ENCODE results near the gene KRT32.
A peak's percentile ranks its signal among the peaks of the same experiment; 100 is the strongest.

The KRT32 gene

GRCh38 chr17:41466988-41467387 lies at the start of gene KRT32:
TSS of gene KRT32 (minus strand) at chr17:41467386. CDS start at chr17:41467325, 61 bp downstream.
- peaks cover 13% of the 10 kb centered on the region for H3K4me1 ChIP-seq (ENCODE audit: control insufficient read depth, insufficient read depth, low read length)
- H3K36me3 ChIP-seq (ENCODE audit: control insufficient read depth, insufficient read depth, low read length), result no peaks in the 10 kb centered on the region
- no peaks in the 10 kb centered on the region for H3K27me3 ChIP-seq (ENCODE audit: control insufficient read depth, insufficient read depth, low read length)
- no peak within 1 kb of the TSS for H3K4me3 ChIP-seq (ENCODE audit: low read length)
- H3K9me3 ChIP-seq (ENCODE audit: control insufficient read depth, low read length), result no peaks in the 10 kb centered on the region
- no peak within 1 kb of the TSS for H3K9ac ChIP-seq (ENCODE audit: low read length)

- Histone ChIP-seq H3K4me1 (ENCODE audit: control insufficient read depth, insufficient read depth, low read length) (peaks cover 26% of the 10 kb centered on the region), H3K36me3 (ENCODE audit: control insufficient read depth, insufficient read depth, low read length) (no peaks in the 10 kb centered on the region), H3K4me3 (ENCODE audit: low read length) (no peak overlapping the region), H3K27me3 (ENCODE audit: control insufficient read depth, insufficient read depth, low read length) (no peaks in the 10 kb centered on the region), H3K9ac (ENCODE audit: low read length) (no peak overlapping the region), H3K9me3 (ENCODE audit: control insufficient read depth, low read length) (no peaks in the 10 kb centered on the region)
These were observed 49.7 kb upstream of the KRT32 start for GRCh38 chr17:41516830-41517283.

- no peak overlapping the region for H3K9ac ChIP-seq (ENCODE audit: low read length)
- no peaks in the 10 kb centered on the region for H3K27me3 ChIP-seq (ENCODE audit: control insufficient read depth, insufficient read depth, low read length)
- no peaks in the 10 kb centered on the region for H3K9me3 ChIP-seq (ENCODE audit: control insufficient read depth, low read length)
- no peak overlapping the region for H3K4me3 ChIP-seq (ENCODE audit: low read length)
- no peaks in the 10 kb centered on the region for H3K36me3 ChIP-seq (ENCODE audit: control insufficient read depth, insufficient read depth, low read length)
- peaks cover 26% of the 10 kb centered on the region for H3K4me1 ChIP-seq (ENCODE audit: control insufficient read depth, insufficient read depth, low read length)
These were observed 49.1 kb upstream of the KRT32 start for GRCh38 chr17:41516147-41516829.

GRCh38 chr17:41513168-41513547 lies 46.0 kb upstream of the KRT32 start:
- peaks cover 23% of the 10 kb centered on the region for H3K4me1 ChIP-seq (ENCODE audit: control insufficient read depth, insufficient read depth, low read length)
- no peaks in the 10 kb centered on the region for H3K27me3 ChIP-seq (ENCODE audit: control insufficient read depth, insufficient read depth, low read length)
- no peaks in the 10 kb centered on the region for H3K36me3 ChIP-seq (ENCODE audit: control insufficient read depth, insufficient read depth, low read length)
- no peak overlapping the region for H3K4me3 ChIP-seq (ENCODE audit: low read length)
- no peak overlapping the region for H3K9ac ChIP-seq (ENCODE audit: low read length)
- no peaks in the 10 kb centered on the region for H3K9me3 ChIP-seq (ENCODE audit: control insufficient read depth, low read length)

GRCh38 chr17:41512546-41513167 lies 45.5 kb upstream of the KRT32 start:
- Histone ChIP-seq H3K9me3 (ENCODE audit: control insufficient read depth, low read length) (no peaks in the 10 kb centered on the region), H3K4me1 (ENCODE audit: control insufficient read depth, insufficient read depth, low read length) (peaks cover 28% of the 10 kb centered on the region), H3K36me3 (ENCODE audit: control insufficient read depth, insufficient read depth, low read length) (no peaks in the 10 kb centered on the region), H3K27me3 (ENCODE audit: control insufficient read depth, insufficient read depth, low read length) (peaks cover 3% of the 10 kb centered on the region), H3K9ac (ENCODE audit: low read length) (no peak overlapping the region), H3K4me3 (ENCODE audit: low read length) (no peak overlapping the region)

DNA sequence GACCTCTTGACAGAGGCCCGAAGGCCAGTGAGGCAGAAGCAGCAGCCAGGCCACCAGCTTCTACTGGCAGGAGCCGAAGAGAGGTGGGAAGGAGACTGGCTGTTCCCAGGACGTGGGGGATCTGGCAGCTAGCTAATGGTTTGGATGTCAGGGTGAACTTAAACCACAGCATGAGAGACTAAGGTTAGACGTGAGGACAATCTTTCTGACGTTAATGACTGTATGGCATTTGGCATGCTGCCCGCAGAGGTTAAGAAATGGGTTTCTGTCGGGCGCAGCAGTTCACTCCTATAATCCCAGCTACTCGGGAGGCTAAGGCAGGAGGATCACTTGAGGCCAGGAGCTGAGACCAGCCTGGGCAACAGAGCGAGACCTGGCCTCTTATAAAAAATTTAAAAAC lies 44.5 kb upstream of the KRT32 start:
- Histone ChIP-seq H3K9ac (ENCODE audit: low read length) (peak overlapping the region; percentile 26), H3K9me3 (ENCODE audit: control insufficient read depth, low read length) (no peaks in the 10 kb centered on the region), H3K27me3 (ENCODE audit: control insufficient read depth, insufficient read depth, low read length) (peaks cover 3% of the 10 kb centered on the region), H3K36me3 (ENCODE audit: control insufficient read depth, insufficient read depth, low read length) (no peaks in the 10 kb centered on the region), H3K4me1 (ENCODE audit: control insufficient read depth, insufficient read depth, low read length) (peaks cover 37% of the 10 kb centered on the region), H3K4me3 (ENCODE audit: low read length) (no peak overlapping the region)

DNA sequence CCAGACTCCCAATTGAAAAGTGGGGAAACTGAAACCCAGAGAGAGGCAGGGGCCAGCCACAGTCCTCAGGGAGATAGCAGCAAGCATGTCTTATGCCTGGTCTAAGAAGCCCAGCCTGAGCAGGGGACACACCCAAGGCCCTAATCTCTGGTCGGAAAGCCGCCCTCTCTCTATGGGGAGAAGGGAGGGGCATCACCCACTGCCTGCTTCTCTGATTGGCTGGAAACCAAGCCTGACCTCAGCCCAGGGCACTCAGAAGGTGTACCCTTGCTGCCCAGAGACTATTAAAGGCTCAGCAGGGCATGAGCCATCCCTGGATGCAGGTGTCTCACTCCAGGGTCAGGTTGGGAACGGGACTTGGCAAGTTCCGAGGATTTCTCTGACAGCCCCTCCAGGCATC lies 43.9 kb upstream of the KRT32 start:
- H3K27me3 ChIP-seq (ENCODE audit: control insufficient read depth, insufficient read depth, low read length), result peaks cover 3% of the 10 kb centered on the region
- peaks cover 37% of the 10 kb centered on the region for H3K4me1 ChIP-seq (ENCODE audit: control insufficient read depth, insufficient read depth, low read length)
- H3K9ac ChIP-seq (ENCODE audit: low read length), result peak overlapping the region; percentile 26
- no peaks in the 10 kb centered on the region for H3K9me3 ChIP-seq (ENCODE audit: control insufficient read depth, low read length)
- H3K36me3 ChIP-seq (ENCODE audit: control insufficient read depth, insufficient read depth, low read length), result no peaks in the 10 kb centered on the region
- H3K4me3 ChIP-seq (ENCODE audit: low read length), result no peak overlapping the region

DNA sequence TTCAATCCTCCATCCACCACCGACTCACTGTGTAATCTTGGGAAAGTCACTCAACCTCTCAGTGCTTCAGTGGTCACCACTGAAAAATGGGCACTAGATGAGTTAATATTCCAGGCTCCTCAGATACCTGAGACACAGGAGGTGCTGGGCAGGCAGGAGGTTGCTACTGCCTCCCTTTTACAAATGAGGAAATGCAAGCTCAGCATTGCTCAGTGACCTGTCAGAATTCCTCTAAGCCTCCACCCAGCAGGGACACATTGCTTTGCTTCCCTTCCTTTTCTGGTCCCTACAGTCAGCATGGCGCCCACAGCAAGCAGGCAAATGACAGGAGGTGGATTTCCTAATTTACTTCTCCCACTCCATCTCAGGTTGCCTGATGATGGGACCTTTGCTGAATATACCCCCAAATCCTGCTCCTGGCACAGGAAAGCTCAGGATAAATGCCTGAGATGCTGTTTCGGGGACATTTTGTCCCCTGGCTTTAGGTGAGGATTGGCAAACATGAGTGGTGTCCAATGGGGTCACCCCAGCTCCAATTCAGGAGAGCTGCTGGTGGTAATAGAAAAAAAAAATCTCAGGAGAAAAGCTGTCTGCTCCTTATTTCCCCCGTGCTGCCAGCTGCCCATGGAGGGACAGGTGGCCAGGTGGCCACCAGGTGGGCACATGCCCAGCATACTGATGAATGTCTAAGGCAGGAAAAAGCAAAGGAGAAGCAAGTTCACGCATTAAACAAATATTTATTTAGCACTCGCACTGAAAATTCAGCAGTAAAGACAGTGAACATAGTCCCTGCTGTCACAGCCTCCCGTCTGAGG lies 43.3 kb upstream of the KRT32 start:
- Histone ChIP-seq H3K4me3 (ENCODE audit: low read length) (no peak overlapping the region), H3K9ac (ENCODE audit: low read length) (no peak overlapping the region), H3K4me1 (ENCODE audit: control insufficient read depth, insufficient read depth, low read length) (peaks cover 42% of the 10 kb centered on the region), H3K36me3 (ENCODE audit: control insufficient read depth, insufficient read depth, low read length) (no peaks in the 10 kb centered on the region), H3K27me3 (ENCODE audit: control insufficient read depth, insufficient read depth, low read length) (peaks cover 3% of the 10 kb centered on the region), H3K9me3 (ENCODE audit: control insufficient read depth, low read length) (no peaks in the 10 kb centered on the region)

- Histone ChIP-seq H3K9me3 (ENCODE audit: control insufficient read depth, low read length) (no peaks in the 10 kb centered on the region), H3K9ac (ENCODE audit: low read length) (no peak overlapping the region), H3K36me3 (ENCODE audit: control insufficient read depth, insufficient read depth, low read length) (no peaks in the 10 kb centered on the region), H3K4me1 (ENCODE audit: control insufficient read depth, insufficient read depth, low read length) (peaks cover 42% of the 10 kb centered on the region), H3K4me3 (ENCODE audit: low read length) (no peak overlapping the region), H3K27me3 (ENCODE audit: control insufficient read depth, insufficient read depth, low read length) (peaks cover 3% of the 10 kb centered on the region)
These were observed 40.2 kb upstream of the KRT32 start for GRCh38 chr17:41507315-41507880.

- no peak overlapping the region for H3K4me3 ChIP-seq (ENCODE audit: low read length)
- H3K27me3 ChIP-seq (ENCODE audit: control insufficient read depth, insufficient read depth, low read length), result peaks cover 3% of the 10 kb centered on the region
- peaks cover 33% of the 10 kb centered on the region for H3K4me1 ChIP-seq (ENCODE audit: control insufficient read depth, insufficient read depth, low read length)
- H3K9ac ChIP-seq (ENCODE audit: low read length), result no peak overlapping the region
- no peaks in the 10 kb centered on the region for H3K36me3 ChIP-seq (ENCODE audit: control insufficient read depth, insufficient read depth, low read length)
- no peaks in the 10 kb centered on the region for H3K9me3 ChIP-seq (ENCODE audit: control insufficient read depth, low read length)
These were observed 38.9 kb upstream of the KRT32 start for GRCh38 chr17:41505809-41506767.
